Upper lobe of left lung (tissue), 6 donors: ENCODE measurements around the gene VASP. TPM values are rescaled to one million over a fixed set of nuclear protein-coding genes. Genes with fewer than 3 reads are reported as not detected.

ENCODE experiments used
- ATAC-seq, 2 donors: fragments of 200-7000 bp; cut with Tn5 transposase; one replicate each; pipeline ENCODE4 v1.9.1; 2022; ENCODE audit warnings: mild to moderate bottlenecking in 2 of 2, moderate library complexity in 2 of 2; ENCODE audit not compliant: low FRiP score in 2 of 2
- DNase-seq, 2 donors: peaks; one replicate each; pipeline ENCODE4 v3.0.0-alpha.2; 2019 to 2020
- H3K27ac ChIP-seq, 4 donors: fragments of 200-600 bp; sonication (generic); one replicate each; pipeline ENCODE4 v1.5.1; 2016 to 2019
- H3K27me3 ChIP-seq, 4 donors: fragments of 200-600 bp; sonication (generic); one replicate each; pipeline ENCODE4 v1.5.1; 2017 to 2019
- H3K36me3 ChIP-seq, 4 donors: fragments of 200-600 bp; sonication (generic); one replicate each; pipeline ENCODE4 v1.5.1; 2016 to 2019
- H3K4me1 ChIP-seq, 4 donors: fragments of 200-600 bp; sonication (generic); one replicate each; pipeline ENCODE4 v1.5.1; 2018 to 2019
- H3K4me3 ChIP-seq, 4 donors: fragments of 200-600 bp; sonication (generic); one replicate each; pipeline ENCODE4 v1.5.1; 2017 to 2019; ENCODE audit warnings: mild to moderate bottlenecking in 2 of 4, moderate library complexity in 1 of 4
- H3K9me3 ChIP-seq, 4 donors: fragments of 200-600 bp; sonication (generic); one replicate each; pipeline ENCODE4 v1.5.1; 2018 to 2019
- EP300 ChIP-seq, 4 donors: sonication (generic); formaldehyde crosslinking; IDR thresholded peaks; one replicate each; pipeline ENCODE4 v1.5.1; 2017; ENCODE audit warnings: antibody characterized with exemption in 4 of 4, control low read depth in 2 of 4
- POLR2A ChIP-seq, 4 donors: fragments of 450-650 bp; IDR thresholded peaks; one replicate each; pipeline ENCODE4 v1.5.1; 2016 to 2017; ENCODE audit warnings: antibody characterized with exemption in 4 of 4, mild to moderate bottlenecking in 2 of 4
- POLR2AphosphoS5 ChIP-seq, 2 donors: sonication (generic); formaldehyde crosslinking; IDR thresholded peaks; one replicate each; pipeline ENCODE4 v1.5.1; 2017; ENCODE audit warnings: antibody characterized with exemption in 2 of 2
- WGBS, 2 donors: methylation state at CpG; one replicate each; pipeline ENCODE4 v1.1.5; 2017 to 2018; 5-methylcytosine and 5-hydroxymethylcytosine counted together
- total RNA-seq, 6 donors: library from RNA; depleted of rRNA in 4 of 6; stranded (reverse); fragments of >200 nt in 4 of 6; gene quantifications; one replicate each; pipeline versions ENCODE4 v1.1.0 to v1.2.1, GENCODE V29; 2016 to 2021
- TF ChIP-seq, protein P1 (sequence below), 6 experiments: fragments of 450-650 bp in 4 of 6; fragments of 200-600 bp in 2 of 6; sonication (generic) in 2 of 6; IDR thresholded peaks; one replicate each; pipeline ENCODE4 v1.5.1; 2016 to 2019; ENCODE audit warnings: antibody characterized with exemption in 6 of 6
- donor health status: DM: no; HTN: no; CAD: no; lungs with moderate emphysema.
- donor health status: DM: no; HTN: yes; CAD: no; lungs with severe emphysema.

VASP gene
- total RNA-seq, 6 donors from 2014 or later: 68.1 to 266 (median 143) TPM

DNA sequence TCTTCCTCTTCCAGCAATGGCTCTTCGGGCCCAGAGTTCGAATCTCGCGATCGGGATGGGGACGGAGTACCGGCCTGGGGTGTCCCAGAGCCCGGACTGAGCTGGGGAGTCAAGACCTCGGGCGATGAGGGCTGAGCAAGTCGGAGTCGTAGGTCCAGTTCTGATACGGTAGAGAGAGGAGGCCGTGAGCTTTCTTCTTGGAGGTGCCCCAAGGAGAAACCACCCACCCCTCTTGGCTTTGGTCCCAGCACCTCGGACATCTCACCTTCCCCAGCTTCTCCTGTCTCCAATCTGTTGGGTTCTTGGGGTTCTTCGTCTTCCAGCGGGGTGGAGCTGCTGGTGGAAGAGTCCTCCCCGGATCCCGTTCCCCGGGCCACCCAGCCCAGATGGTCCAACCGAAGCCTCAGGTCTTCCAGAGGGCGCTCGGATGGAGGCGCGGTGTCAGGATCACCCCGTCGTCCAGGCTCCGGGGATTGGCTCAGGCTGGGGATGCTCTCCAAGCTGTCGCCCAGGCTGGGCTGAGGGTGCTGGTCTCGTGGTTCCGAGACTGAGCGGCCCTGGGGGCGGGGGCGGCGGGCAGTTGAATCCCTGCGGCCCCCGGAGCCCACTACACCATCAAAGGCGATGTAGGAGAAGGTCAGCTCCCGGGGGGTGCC lies 12.9 kb upstream of the VASP start:
- H3K4me1 ChIP-seq: peaks cover 42 to 51% (median 46%) of the 10 kb centered on the region in 4 donors
- 92 to 95% methylated on average over 30 to 37 of the region's 39 CpGs for WGBS, 2 donors
- H3K4me3 ChIP-seq: no peak overlapping the region
- TF ChIP-seq POLR2AphosphoS5 (IDR thresholded peaks at IDR 0.05) (no peak), POLR2A (IDR thresholded peaks at IDR 0.05) (no peak), EP300 (IDR thresholded peaks at IDR 0.05) (no peak)
- TF ChIP-seq, protein P1, sequence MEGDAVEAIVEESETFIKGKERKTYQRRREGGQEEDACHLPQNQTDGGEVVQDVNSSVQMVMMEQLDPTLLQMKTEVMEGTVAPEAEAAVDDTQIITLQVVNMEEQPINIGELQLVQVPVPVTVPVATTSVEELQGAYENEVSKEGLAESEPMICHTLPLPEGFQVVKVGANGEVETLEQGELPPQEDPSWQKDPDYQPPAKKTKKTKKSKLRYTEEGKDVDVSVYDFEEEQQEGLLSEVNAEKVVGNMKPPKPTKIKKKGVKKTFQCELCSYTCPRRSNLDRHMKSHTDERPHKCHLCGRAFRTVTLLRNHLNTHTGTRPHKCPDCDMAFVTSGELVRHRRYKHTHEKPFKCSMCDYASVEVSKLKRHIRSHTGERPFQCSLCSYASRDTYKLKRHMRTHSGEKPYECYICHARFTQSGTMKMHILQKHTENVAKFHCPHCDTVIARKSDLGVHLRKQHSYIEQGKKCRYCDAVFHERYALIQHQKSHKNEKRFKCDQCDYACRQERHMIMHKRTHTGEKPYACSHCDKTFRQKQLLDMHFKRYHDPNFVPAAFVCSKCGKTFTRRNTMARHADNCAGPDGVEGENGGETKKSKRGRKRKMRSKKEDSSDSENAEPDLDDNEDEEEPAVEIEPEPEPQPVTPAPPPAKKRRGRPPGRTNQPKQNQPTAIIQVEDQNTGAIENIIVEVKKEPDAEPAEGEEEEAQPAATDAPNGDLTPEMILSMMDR (IDR thresholded peaks at IDR 0.05): no peak
- H3K9me3 ChIP-seq: no peaks in the 10 kb centered on the region
- peaks cover 0 to 16% (median 0%) of the 10 kb centered on the region in 4 donors for H3K27me3 ChIP-seq
- ATAC-seq: no peak
- no peaks in the 10 kb centered on the region for H3K36me3 ChIP-seq
- H3K27ac ChIP-seq: no peak overlapping the region
- peak in 1 of 2 donors; percentile 78 for DNase-seq

DNA sequence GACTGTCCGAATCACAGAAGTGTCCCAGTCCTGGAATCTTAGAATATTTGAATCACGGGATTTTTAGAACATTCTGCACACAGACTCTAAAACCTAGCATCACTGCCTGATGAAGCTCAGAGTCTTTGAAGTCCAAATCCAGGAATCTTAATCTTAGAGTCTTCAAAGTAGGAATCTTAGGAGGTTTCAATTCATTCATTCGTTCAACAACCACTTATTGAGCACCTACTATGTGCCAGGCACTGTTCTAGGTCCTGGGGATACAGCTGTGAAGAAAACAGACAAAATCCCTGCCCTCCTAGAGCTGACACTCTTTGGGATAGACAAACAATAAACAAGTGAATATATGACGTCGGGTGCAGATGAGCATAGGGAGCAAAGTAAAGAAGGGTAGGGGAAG lies 12.1 kb upstream of the VASP start:
- WGBS, 2 donors: 90 to 94% methylated on average over 5 of the region's 5 CpGs
- Histone ChIP-seq H3K4me3 (no peak overlapping the region), H3K27me3 (peaks cover 0 to 22% (median under 1%) of the 10 kb centered on the region in 4 donors), H3K4me1 (peaks cover 45 to 57% (median 48%) of the 10 kb centered on the region in 4 donors), H3K27ac (no peak overlapping the region), H3K9me3 (no peaks in the 10 kb centered on the region), H3K36me3 (no peaks in the 10 kb centered on the region)
- no peak for ATAC-seq
- no peak for TF ChIP-seq POLR2AphosphoS5 (IDR thresholded peaks at IDR 0.05)
- DNase-seq: no peak

DNA sequence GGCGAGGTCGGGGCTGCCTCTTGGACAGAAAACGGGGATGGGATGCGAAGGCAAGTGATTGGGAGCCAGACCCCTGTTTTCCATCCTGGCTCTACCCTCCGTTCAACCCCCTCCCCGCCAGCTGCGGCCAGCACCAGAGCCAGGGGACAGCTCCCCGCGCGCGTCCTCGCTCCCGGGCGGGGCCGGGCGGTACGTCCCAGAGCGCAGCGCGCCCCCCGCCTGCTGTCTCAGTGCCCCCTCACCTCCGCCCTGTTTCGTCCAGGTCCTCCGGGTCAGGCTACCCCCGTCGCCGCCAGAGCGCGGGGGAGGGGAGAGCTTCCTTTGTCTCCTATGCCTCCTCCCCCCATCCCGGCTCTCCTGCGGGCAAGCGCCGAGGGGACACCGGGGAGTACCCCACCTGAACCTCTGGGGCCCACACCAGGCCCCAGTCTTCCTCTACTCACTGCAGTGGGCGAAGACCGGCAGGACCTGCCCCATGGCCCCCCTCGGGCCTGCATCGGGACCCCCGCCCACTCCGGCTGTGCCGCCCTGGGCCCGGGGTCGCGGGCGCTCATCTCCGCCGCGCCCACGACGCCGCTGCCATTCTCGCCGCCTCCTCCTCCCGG lies 10.8 kb upstream of the VASP start:
- peak in 1 of 2 donors; percentile 41 for ATAC-seq
- H3K4me3 ChIP-seq: peak overlapping the region; percentile 59 to 87 (median 76)
- peaks cover 0 to 22% (median under 1%) of the 10 kb centered on the region in 4 donors for H3K27me3 ChIP-seq
- no peaks in the 10 kb centered on the region for H3K9me3 ChIP-seq
- TF ChIP-seq, protein P1 (IDR thresholded peaks at IDR 0.05): no peak
- TF ChIP-seq POLR2A (IDR thresholded peaks at IDR 0.05): peak in 1 of 4 donors; percentile 13
- H3K36me3 ChIP-seq: no peaks in the 10 kb centered on the region
- H3K4me1 ChIP-seq: peaks cover 45 to 57% (median 48%) of the 10 kb centered on the region in 4 donors
- 2 to 8% methylated on average over 4 to 35 of the region's 54 CpGs for WGBS, 2 donors
- DNase-seq: peak in 1 of 2 donors; percentile 92
- peak overlapping the region in 1 of 4 donors; percentile 82 for H3K27ac ChIP-seq

DNA sequence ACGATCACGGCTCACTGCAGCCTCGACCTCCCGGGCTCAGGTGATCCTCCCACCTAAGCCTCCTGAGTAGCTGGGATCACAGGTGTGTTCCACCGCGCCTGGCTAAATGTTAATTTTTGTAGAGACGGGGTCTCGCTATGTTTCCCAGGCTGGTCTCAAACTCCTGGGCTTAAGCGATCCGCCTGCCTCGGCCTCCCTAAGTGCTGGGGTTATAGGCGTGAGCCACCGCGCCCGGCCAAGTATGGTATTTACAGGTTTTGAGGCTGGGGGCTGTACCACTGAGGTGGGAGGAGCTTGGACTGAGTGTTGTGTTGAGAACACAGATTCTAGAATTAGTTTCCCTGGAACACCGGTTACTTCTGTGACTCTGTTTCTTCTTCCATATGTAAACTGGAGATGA lies 9.5 kb upstream of the VASP start:
- Histone ChIP-seq H3K27ac (no peak overlapping the region), H3K4me3 (no peak overlapping the region), H3K27me3 (peaks cover 0 to 22% (median under 1%) of the 10 kb centered on the region in 4 donors), H3K36me3 (no peaks in the 10 kb centered on the region), H3K9me3 (no peaks in the 10 kb centered on the region), H3K4me1 (peaks cover 39 to 49% (median 43%) of the 10 kb centered on the region in 4 donors)
- ATAC-seq (no peak), DNase-seq (no peak)
- TF ChIP-seq POLR2A (IDR thresholded peaks at IDR 0.05) (no peak), EP300 (IDR thresholded peaks at IDR 0.05) (no peak), POLR2AphosphoS5 (IDR thresholded peaks at IDR 0.05) (no peak)
- TF ChIP-seq, protein P1 (IDR thresholded peaks at IDR 0.05): no peak
- 26 to 37% methylated on average over 5 to 16 of the region's 16 CpGs for WGBS, 2 donors

DNA sequence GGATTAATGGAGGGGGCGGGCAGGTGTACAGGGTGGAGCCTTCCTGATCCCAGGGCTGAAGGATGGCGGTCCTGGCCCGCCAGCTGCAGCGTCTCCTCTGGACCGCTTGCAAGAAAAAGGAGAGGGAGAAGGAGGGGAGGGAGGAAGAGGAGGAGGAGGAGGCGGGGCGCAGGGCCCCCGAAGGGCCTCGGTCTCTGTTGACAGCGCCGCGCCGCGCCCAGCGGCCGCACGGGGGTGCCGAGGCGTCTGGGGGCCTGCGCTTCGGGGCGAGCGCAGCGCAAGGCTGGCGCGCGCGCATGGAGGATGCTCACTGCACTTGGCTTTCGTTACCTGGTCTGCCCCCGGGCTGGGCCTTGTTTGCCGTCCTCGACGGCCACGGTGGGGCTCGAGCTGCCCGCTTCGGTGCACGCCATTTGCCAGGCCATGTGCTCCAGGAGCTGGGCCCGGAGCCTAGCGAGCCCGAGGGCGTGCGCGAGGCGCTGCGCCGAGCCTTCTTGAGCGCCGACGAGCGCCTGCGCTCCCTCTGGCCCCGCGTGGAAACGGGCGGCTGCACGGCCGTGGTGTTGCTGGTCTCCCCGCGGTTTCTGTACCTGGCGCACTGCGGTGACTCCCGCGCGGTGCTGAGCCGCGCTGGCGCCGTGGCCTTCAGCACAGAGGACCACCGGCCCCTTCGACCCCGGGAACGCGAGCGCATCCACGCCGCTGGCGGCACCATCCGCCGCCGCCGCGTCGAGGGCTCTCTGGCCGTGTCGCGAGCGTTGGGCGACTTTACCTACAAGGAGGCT lies 8.7 kb upstream of the VASP start, which contains the start of gene PPM1N:
PPM1N (plus strand) TSS at position 33 of the 785 bp plus-strand sequence; CDS start at position 63, 30 bp downstream.
- peak in 1 of 2 donors; percentile 92 for DNase-seq
- WGBS, 2 donors: 1 to 3% methylated on average over 23 to 34 of the region's 89 CpGs
- Histone ChIP-seq H3K9me3 (no peaks in the 10 kb centered on the region), H3K4me3 (peak within 1 kb of the TSS in 3 of 4 donors; percentile 71 to 87 (median 81)), H3K27me3 (peaks cover 0 to 22% (median under 1%) of the 10 kb centered on the region in 4 donors), H3K36me3 (no peaks in the 10 kb centered on the region), H3K4me1 (peaks cover 34 to 42% (median 39%) of the 10 kb centered on the region in 4 donors), H3K27ac (peak within 1 kb of the TSS in 2 of 4 donors; percentile 19 to 54)
- ATAC-seq: peak in 1 of 2 donors; percentile 12
- TF ChIP-seq, protein P1 (IDR thresholded peaks at IDR 0.05): peak in 5 of 6 experiments; percentile 8 to 32 (median 22)
- TF ChIP-seq POLR2AphosphoS5 (IDR thresholded peaks at IDR 0.05): no peak
